SU-DHL-6 (cell line): ENCODE data around the gene AMDHD2.
"Not testable (repeated sequence)": the region's sequence is repeated elsewhere in the genome, so short reads cannot be mapped to it uniquely, and the experiment has no call there.

Experiments
- H2AFZ ChIP-seq: fragments of 200-600 bp; sonication (generic); 2 replicates; pipeline ENCODE4 v1.6.1; 2014; ENCODE audit warnings: low read depth, mild to moderate bottlenecking, moderate library complexity, mixed read lengths, antibody characterized with exemption, low read length; ENCODE audit not compliant: severe bottlenecking
- H3F3A ChIP-seq: fragments of 200-600 bp; shearing (Covaris generic); 2 replicates; pipeline ENCODE4 v1.6.0; 2016; ENCODE audit warnings: antibody characterized with exemption, mild to moderate bottlenecking; ENCODE audit not compliant: insufficient read depth
- H3K27ac ChIP-seq: fragments of 200-600 bp; sonication (generic); 2 replicates; pipeline ENCODE4 v1.5.1; 2016; ENCODE audit warnings: low read depth, mild to moderate bottlenecking, low read length, moderate library complexity, mixed read lengths
- H3K27me3 ChIP-seq: fragments of 200-600 bp; sonication (generic), shearing (Covaris generic); 2 replicates; pipeline ENCODE4 v1.6.0; 2014; ENCODE audit warnings: mild to moderate bottlenecking, low read length
- H3K36me3 ChIP-seq: fragments of 200-600 bp; sonication (generic); 2 replicates; pipeline ENCODE4 v1.6.1; 2014; ENCODE audit warnings: mild to moderate bottlenecking, low read length, mixed read lengths
- H3K4me2 ChIP-seq: fragments of 300-600, 200-600 bp; shearing (Covaris generic), sonication (generic); 2 replicates; pipeline ENCODE4 v1.6.0; 2014; ENCODE audit warnings: low read length, low read depth, mild to moderate bottlenecking; ENCODE audit not compliant: poor library complexity, severe bottlenecking
- H3K4me3 ChIP-seq: fragments of 200-600 bp; sonication (generic); 2 replicates; pipeline ENCODE4 v1.5.1; 2014; ENCODE audit warnings: antibody characterized with exemption, low read length, mild to moderate bottlenecking, mixed read lengths; ENCODE audit not compliant: insufficient read depth, poor library complexity, severe bottlenecking
- H3K79me2 ChIP-seq: fragments of 200-600 bp; sonication (generic); 2 replicates; pipeline ENCODE4 v1.6.1; 2014; ENCODE audit warnings: mild to moderate bottlenecking, low read length, moderate library complexity; ENCODE audit not compliant: insufficient read depth
- H3K9ac ChIP-seq: fragments of 200-600 bp; sonication (generic); 2 replicates; pipeline ENCODE4 v1.7.0; 2014; ENCODE audit warnings: mild to moderate bottlenecking, low read length
- H3K9me2 ChIP-seq: fragments of 200-600 bp; sonication (generic); replicated peaks from 2 replicates; pipeline ENCODE4 v1.6.1; 2014; ENCODE audit warnings: low read length; ENCODE audit not compliant: insufficient read depth
- H3K9me3 ChIP-seq: fragments of 200-600 bp; sonication (generic); 2 replicates; pipeline ENCODE4 v1.6.1; 2014; ENCODE audit warnings: low read length, mixed read lengths; ENCODE audit not compliant: insufficient read depth
- H4K20me1 ChIP-seq: fragments of 200-600 bp; sonication (generic); 2 replicates; pipeline ENCODE4 v1.6.1; 2014; ENCODE audit warnings: low read depth, mild to moderate bottlenecking, antibody characterized with exemption, low read length, moderate library complexity, mixed read lengths
- CTCF ChIP-seq: fragments of 200-600 bp; sonication (generic); IDR thresholded peaks from one replicate; pipeline ENCODE4 v1.5.1; 2017; ENCODE audit warnings: antibody characterized with exemption, mild to moderate bottlenecking, low read length, moderate library complexity; ENCODE audit not compliant: insufficient read depth, poor library complexity, severe bottlenecking
- EZH2phosphoT487 ChIP-seq: fragments of 200-600 bp; sonication (generic), shearing (Covaris generic); conservative IDR thresholded peaks from 2 replicates; pipeline ENCODE4 v1.6.1; 2018; ENCODE audit warnings: mild to moderate bottlenecking, antibody characterized with exemption, low read length, moderate library complexity, mixed read lengths

Gene AMDHD2

GRCh38 chr16:2531371-2531695, 11.2 kb downstream of the AMDHD2 start, which contains the start of gene CEMP1:
CEMP1 (minus strand) TSS chr16:2531408; CDS start chr16:2531073, 335 bp downstream.
- no peaks in the 10 kb centered on the region for H3K9me2 ChIP-seq
- peak within 1 kb of the TSS; percentile 53 for H3K4me3 ChIP-seq
- peak within 1 kb of the TSS; percentile 62 for H3K9ac ChIP-seq
- H3K27me3 ChIP-seq: no peaks in the 10 kb centered on the region
- no peaks in the 10 kb centered on the region for H4K20me1 ChIP-seq
- H3K79me2 ChIP-seq: no peaks in the 10 kb centered on the region
- peaks cover 14% of the 10 kb centered on the region; the same call in 1 of the 2 replicates for H3F3A ChIP-seq
- no peaks in the 10 kb centered on the region for H3K9me3 ChIP-seq
- H3K36me3 ChIP-seq: no peaks in the 10 kb centered on the region
- TF ChIP-seq EZH2phosphoT487: no peak
- TF ChIP-seq CTCF: no peak
- H3K27ac ChIP-seq: peak within 1 kb of the TSS; percentile 65
- peak within 1 kb of the TSS; percentile 53 for H2AFZ ChIP-seq
- peak within 1 kb of the TSS; percentile 76 for H3K4me2 ChIP-seq

GRCh38 chr16:2531696-2532493, 11.7 kb downstream of the AMDHD2 start:
- Histone ChIP-seq H2AFZ (peak overlapping the region; percentile 53), H3K27ac (peak overlapping the region; percentile 65), H3F3A (peaks cover 14% of the 10 kb centered on the region; the same call in 1 of the 2 replicates), H3K36me3 (no peaks in the 10 kb centered on the region), H3K9ac (peak overlapping the region; percentile 62), H4K20me1 (no peaks in the 10 kb centered on the region), H3K9me3 (no peaks in the 10 kb centered on the region), H3K4me3 (peak overlapping the region; percentile 53), H3K79me2 (no peaks in the 10 kb centered on the region), H3K4me2 (peak overlapping the region; percentile 76), H3K27me3 (no peaks in the 10 kb centered on the region), H3K9me2 (no peaks in the 10 kb centered on the region)
- TF ChIP-seq EZH2phosphoT487: no peak
- TF ChIP-seq CTCF: no peak

DNA sequence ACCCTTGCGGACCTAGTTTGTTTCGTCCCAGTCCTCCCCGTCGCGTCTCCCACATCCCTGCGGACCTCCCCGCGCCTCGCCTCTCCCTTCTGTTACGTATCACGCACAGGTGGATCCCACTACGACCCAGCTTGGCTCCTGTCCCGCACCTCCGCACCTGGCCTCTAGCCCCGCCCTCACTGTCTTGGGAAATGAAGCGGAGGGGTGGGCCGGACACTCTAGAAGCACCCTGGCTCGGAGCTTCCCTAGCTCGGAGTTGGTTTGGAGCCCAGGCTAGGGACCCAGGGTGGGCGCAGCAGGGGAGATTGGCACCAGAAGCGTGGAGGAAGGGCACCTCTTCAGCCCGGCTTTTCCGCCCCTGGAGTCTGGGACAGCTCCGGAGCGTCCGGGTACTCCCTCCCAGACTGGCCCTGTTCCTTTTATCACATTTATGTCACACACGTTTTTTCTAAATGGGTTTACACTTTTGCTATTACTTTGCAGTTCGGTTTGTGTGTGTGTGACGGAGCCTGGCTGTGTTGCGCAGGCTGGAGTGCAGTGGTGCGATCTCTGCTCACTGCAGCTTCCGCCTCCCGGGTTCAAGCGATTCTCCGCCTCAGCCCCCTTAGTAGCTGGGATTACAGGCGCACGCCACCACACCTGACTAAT, 12.4 kb downstream of the AMDHD2 start:
- no peaks in the 10 kb centered on the region for H4K20me1 ChIP-seq
- H3K9ac ChIP-seq: peak overlapping the region; percentile 62
- peak overlapping the region; percentile 36 for H2AFZ ChIP-seq
- no peaks in the 10 kb centered on the region for H3K36me3 ChIP-seq
- peak overlapping the region; percentile 76 for H3K4me2 ChIP-seq
- H3K27me3 ChIP-seq: no peaks in the 10 kb centered on the region
- no peaks in the 10 kb centered on the region for H3K9me2 ChIP-seq
- TF ChIP-seq EZH2phosphoT487 (no peak), CTCF (no peak)
- H3K27ac ChIP-seq: peak overlapping the region; percentile 65
- peaks cover 14% of the 10 kb centered on the region; the same call in 1 of the 2 replicates for H3F3A ChIP-seq
- H3K9me3 ChIP-seq: no peaks in the 10 kb centered on the region
- H3K79me2 ChIP-seq: no peaks in the 10 kb centered on the region
- peak overlapping the region; percentile 53 for H3K4me3 ChIP-seq

GRCh38 chr16:2533142-2533755, 13.1 kb downstream of the AMDHD2 start:
- H3K36me3 ChIP-seq, H3K9me2 ChIP-seq, H3K79me2 ChIP-seq, H3K9me3 ChIP-seq, H3K27me3 ChIP-seq, H4K20me1 ChIP-seq: not testable (repeated sequence)
- peaks cover 14% of the 10 kb centered on the region; the same call in 1 of the 2 replicates for H3F3A ChIP-seq
- peak overlapping the region; percentile 36 for H2AFZ ChIP-seq
- peak overlapping the region; percentile 65 for H3K27ac ChIP-seq
- peak overlapping the region; percentile 76 for H3K4me2 ChIP-seq
- peak overlapping the region; percentile 53 for H3K4me3 ChIP-seq
- peak overlapping the region; percentile 62 for H3K9ac ChIP-seq
